HG02610 (cell line): ENCODE data around the gene FARS2.

Experiments used
- ATAC-seq: cut with Tn5 transposase; IDR thresholded peaks from one replicate; pipeline ENCODE4 v1.9.1; 2021; ENCODE audit warnings: mild to moderate bottlenecking, moderate library complexity; ENCODE audit not compliant: unreplicated experiment

The FARS2 gene

GRCh38 chr6:5412663-5413062 is 151.3 kb downstream of the FARS2 start:
- no peak for ATAC-seq

- ATAC-seq, result no peak
These were observed 154.9 kb downstream of the FARS2 start for GRCh38 chr6:5416250-5416649.

- ATAC-seq, result no peak
These were observed 161.1 kb downstream of the FARS2 start for GRCh38 chr6:5422321-5422915.

- no peak for ATAC-seq
These were observed 161.9 kb downstream of the FARS2 start for GRCh38 chr6:5423251-5423650.

GRCh38 chr6:5424726-5425125 is 163.4 kb downstream of the FARS2 start:
- ATAC-seq, result no peak

DNA sequence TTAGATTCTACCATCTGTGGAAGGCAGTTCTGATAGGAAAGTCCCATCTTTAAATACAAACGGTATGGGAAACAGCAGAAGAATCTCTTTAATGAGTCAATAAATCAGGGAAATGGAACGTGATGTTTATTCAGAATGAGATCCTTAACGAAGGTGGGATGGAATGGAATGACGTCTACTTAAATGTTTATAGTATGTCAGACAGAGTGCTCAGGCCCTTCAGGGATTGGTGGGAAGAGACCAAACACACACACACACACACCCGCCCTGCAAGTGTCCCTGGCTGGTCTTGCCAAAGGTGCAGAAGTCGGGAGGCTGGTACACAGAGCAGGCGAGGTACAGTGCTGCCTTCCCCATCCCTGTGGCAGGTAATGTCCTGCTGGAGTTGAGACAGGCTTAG is 164.0 kb downstream of the FARS2 start:
- ATAC-seq, result no peak

DNA sequence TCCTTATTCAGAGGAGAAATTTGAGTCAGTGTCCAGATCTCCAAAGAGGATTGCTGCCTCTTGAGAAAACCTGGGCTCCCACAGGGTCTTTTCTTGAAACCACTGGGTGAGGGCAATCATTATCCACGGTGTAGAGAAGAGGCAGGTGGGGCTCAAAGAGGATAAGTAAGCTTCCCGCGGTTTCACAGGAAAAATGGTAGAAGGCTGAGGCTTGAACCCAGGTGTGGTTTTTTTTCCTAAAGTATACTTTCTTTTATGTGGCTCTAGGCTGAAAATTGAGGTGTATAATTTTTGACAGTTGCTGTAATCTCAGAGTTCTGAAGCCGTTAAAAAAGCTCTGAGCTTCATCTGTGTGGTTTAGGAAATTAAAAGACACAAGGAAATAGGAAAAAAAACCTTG is 164.5 kb downstream of the FARS2 start:
- ATAC-seq, result no peak

GRCh38 chr6:5427586-5427985 is 166.3 kb downstream of the FARS2 start:
- ATAC-seq, result no peak

GRCh38 chr6:5433324-5433723 is 172.0 kb downstream of the FARS2 start:
- ATAC-seq, result no peak

- ATAC-seq, result no peak
These were observed 174.1 kb downstream of the FARS2 start for GRCh38 chr6:5435449-5435848.

DNA sequence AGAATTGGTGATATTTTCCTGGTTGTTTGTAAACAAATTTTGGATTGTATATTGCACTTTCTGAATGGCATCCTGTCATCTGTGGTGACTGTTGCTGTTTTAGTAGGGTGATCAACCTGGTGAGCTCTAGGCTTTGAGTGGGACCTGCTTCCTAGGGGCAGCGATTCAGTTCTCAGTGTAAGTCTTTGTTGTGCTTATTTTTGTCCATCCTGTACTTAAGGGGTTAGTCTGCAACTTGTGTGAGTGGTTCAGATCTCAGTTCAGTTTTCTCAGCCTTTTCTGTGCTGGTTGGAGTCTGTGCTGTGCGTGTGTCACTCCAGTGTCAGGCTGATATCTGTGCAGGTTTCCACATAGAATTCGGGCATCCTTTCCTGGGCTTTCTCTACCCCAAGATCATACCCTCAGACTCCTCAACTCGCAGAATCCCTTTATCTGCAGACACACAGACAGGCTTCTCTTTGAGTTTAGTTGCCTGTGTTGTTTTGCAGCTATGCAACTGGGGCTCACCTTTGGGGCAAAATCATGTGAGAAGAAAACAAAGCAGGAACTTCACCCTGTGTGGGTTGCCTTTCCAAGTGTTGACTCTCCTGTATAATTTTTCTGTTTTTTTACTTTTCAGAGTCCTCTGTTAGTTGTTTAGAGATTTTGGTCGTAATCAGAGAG is 177.7 kb downstream of the FARS2 start:
- ATAC-seq, result no peak

DNA sequence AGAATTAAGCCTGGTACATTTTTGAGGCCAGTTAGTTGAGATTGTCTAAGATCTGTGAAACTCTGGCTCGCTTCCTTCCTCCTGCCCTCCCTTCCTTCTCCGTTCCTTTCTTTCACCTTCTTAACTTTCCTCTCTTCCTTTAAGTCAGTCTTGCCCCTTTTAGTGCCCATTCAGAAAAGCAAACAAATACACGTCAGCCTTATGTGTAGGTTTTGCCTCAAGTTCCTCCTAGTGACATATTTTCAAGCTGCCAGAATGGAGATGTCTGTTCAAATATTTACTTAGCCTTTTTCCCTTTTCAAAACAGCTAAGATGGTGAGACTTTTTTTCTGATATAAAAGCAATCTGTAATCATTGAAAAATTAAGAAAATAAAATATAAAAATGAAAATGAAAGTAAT is 178.4 kb downstream of the FARS2 start:
- ATAC-seq, result no peak

DNA sequence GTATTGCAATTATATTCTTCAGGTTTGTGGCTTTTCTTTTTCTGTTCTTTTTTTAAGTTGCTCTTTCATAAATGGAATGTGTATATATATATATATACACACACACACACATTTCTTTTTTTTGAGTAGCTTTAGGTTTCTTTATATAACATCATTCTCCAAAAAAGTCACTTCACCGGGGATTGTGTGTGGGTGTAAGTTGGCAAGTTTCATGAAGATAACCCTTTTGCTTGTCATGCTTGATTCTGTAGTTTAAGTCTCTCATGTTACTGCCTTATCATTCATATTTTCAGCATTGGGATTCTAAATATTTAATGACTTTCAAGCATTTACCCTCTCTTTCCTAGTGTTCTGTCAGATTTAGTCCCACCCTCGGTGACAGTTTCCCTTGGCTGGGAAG is 181.0 kb downstream of the FARS2 start:
- ATAC-seq, result no peak

- no peak for ATAC-seq
These were observed 181.6 kb downstream of the FARS2 start for GRCh38 chr6:5442916-5443315.

- ATAC-seq, result no peak
These were observed 182.2 kb downstream of the FARS2 start for GRCh38 chr6:5443491-5443890.

- ATAC-seq, result no peak
These were observed 185.2 kb downstream of the FARS2 start for GRCh38 chr6:5446362-5447075.

DNA sequence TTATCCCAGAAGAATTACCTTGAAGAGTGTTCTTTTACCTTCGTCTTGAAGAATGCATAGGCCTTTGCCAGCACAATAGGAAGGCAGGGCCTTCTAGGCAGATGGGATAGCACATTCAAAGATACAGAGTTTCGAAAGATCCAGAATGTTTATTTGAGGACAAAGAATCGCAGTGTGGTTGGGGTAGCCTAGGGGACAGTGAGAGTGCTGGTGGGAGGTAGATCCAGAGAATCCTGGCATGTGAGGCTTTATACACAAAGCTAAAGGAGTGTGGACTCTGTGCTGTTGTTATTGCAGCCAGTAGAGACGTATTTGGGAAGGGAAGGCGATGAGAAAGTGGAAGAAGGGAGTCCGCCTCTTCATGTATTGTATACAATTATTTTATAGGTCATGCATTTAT is 186.6 kb downstream of the FARS2 start:
- ATAC-seq, result no peak

DNA sequence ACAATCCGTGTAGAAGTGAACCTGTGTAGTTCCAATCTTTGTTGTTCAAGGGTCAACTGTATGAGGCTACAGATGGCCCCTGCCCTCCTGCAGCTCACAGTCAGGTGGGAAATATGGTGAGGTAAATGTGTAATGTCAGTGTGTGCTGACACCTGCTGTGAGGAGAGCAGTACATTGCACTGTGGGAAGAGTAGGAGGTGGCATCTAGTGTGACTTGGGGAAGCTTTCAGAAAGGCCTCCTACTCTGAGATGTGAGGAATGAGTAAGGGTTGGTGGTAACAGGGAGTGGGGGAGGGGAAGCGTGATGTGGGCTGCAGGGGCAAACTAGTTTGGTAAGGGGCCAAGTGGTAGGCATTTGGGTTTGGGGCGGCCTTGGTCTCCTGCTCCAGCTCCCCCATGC is 188.8 kb downstream of the FARS2 start:
- ATAC-seq, result no peak

DNA sequence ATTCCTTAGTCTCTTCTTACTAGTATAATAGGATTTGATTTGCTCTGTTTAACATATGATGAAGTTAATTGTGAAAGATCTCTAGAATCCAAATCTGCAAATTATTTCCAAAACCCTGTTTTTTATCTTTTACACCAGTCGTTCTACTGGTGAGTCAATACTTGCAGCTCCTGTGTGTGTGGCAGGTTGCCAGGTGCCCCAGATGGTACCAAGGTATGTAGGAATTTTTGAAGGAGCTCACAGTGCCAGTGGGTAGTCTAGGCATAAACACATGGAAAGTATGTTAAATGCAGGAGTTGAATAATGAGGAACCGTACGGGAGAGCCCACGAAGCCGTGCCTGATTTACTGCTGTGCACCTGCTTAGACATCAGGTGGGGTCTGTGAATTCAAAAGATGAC is 192.2 kb downstream of the FARS2 start:
- no peak for ATAC-seq

DNA sequence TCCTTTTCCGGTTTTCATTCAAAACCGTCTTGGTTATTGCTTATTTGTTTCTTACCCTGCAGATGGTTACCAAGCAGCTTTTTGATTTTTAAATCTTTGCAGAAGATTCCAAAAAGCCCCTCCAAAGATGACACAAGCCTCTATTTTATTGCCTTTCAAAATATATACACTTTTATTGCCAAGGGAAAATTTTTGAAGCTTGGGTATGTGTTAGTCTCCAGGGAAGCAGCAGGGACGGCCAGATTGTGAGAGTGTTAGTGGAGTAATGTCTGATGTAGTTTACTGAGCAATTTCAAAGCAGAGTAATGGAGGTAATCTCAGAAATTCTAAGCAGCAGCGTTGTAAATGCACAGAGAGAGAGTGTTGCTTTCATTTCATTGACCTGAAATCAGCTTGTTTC is 193.8 kb downstream of the FARS2 start:
- ATAC-seq, result no peak

DNA sequence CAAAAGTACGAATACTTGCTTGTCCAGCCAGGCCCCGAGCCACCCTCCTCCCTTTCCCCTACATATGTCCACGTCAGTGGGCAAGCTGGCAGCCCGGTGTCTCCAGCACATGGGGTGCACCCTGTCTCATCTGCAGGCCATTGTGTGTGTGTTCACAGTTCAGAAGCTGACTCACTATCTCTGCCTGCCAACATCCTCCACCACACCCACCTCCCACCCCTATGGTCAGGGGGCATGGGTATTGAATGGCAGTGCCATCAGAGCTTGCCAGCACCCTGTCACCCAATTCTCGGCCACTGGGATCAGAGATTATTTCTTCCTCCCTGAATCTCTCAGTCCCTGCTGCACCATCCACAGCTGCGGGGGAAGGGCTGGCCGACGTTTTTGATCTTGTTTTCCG is 195.7 kb downstream of the FARS2 start:
- ATAC-seq, result no peak

GRCh38 chr6:5457983-5458683 is 196.8 kb downstream of the FARS2 start:
- ATAC-seq, result no peak
